ENCODE results near the gene PDXK. TPM values are rescaled to one million over a fixed set of nuclear protein-coding genes. Genes with fewer than 3 reads are reported as not detected.
A peak's percentile ranks its signal among the peaks of the same experiment; 100 is the strongest.

Gene PDXK
- total and polyA plus RNA-seq, 9 of the 15 experiments (the other 6 are each of a cell fraction or from before 2014, with no cell fraction given) = 5.6 to 162 (median 76.5) TPM

GRCh38 chr21:43726686-43727518, 8.0 kb downstream of the PDXK start (continued):
- TF ChIP-seq, protein P1, sequence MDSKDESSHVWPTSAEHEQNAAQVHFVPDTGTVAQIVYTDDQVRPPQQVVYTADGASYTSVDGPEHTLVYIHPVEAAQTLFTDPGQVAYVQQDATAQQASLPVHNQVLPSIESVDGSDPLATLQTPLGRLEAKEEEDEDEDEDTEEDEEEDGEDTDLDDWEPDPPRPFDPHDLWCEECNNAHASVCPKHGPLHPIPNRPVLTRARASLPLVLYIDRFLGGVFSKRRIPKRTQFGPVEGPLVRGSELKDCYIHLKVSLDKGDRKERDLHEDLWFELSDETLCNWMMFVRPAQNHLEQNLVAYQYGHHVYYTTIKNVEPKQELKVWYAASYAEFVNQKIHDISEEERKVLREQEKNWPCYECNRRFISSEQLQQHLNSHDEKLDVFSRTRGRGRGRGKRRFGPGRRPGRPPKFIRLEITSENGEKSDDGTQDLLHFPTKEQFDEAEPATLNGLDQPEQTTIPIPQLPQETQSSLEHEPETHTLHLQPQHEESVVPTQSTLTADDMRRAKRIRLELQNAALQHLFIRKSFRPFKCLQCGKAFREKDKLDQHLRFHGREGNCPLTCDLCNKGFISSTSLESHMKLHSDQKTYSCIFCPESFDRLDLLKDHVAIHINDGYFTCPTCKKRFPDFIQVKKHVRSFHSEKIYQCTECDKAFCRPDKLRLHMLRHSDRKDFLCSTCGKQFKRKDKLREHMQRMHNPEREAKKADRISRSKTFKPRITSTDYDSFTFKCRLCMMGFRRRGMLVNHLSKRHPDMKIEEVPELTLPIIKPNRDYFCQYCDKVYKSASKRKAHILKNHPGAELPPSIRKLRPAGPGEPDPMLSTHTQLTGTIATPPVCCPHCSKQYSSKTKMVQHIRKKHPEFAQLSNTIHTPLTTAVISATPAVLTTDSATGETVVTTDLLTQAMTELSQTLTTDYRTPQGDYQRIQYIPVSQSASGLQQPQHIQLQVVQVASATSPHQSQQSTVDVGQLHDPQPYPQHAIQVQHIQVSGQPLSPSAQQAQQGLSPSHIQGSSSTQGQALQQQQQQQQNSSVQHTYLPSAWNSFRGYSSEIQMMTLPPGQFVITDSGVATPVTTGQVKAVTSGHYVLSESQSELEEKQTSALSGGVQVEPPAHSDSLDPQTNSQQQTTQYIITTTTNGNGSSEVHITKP (IDR thresholded peaks at IDR 0.05; ENCODE audit: partially characterized antibody) = no peak
- TF ChIP-seq KDM1A (IDR thresholded peaks at IDR 0.05) = peak in 1 of 2 experiments; percentile 96; a peak in 2 of 4 replicates
- 0 out of 2 replicates have a peak, but pooled peaks have one; percentile 78 for TF ChIP-seq TARDBP (IDR thresholded peaks at IDR 0.05)
- TF ChIP-seq CBFA2T3 (IDR thresholded peaks at IDR 0.05) = 0 out of 2 replicates have a peak, but pooled peaks have one; percentile 7
- TF ChIP-seq ZNF274 (IDR thresholded peaks at IDR 0.05; ENCODE audit: borderline replicate concordance, low read depth, low read length) = no peak
- no peak for TF ChIP-seq VEZF1 (CRISPR knock-in tag; IDR thresholded peaks at IDR 0.05)
- no peak for TF ChIP-seq MXI1 (IDR thresholded peaks at IDR 0.05; ENCODE audit: low read depth, low read length)
- TF ChIP-seq ZNF740 (CRISPR knock-in tag; IDR thresholded peaks at IDR 0.05) = peak; percentile 69; the same call in 1 of the 2 replicates
- no peak for TF ChIP-seq ZNF740 (tag; IDR thresholded peaks at IDR 0.05)
- TF ChIP-seq NFIX (CRISPR knock-in tag; IDR thresholded peaks at IDR 0.05; ENCODE audit: low read depth) = no peak
- TF ChIP-seq CHAMP1 (IDR thresholded peaks at IDR 0.05) = no peak
- TF ChIP-seq SAP30 (IDR thresholded peaks at IDR 0.05; ENCODE audit: borderline replicate concordance, insufficient read depth, low read depth, low read length, poor library complexity, severe bottlenecking) = no peak

Data from K562 (cell line).